ENCODE results near the gene TM9SF4. TPM values are rescaled to one million over a fixed set of nuclear protein-coding genes. Genes with fewer than 3 reads are reported as not detected.

TM9SF4 gene
- total RNA-seq, 1 experiment from 2014 or later, result 67.8 TPM

DNA sequence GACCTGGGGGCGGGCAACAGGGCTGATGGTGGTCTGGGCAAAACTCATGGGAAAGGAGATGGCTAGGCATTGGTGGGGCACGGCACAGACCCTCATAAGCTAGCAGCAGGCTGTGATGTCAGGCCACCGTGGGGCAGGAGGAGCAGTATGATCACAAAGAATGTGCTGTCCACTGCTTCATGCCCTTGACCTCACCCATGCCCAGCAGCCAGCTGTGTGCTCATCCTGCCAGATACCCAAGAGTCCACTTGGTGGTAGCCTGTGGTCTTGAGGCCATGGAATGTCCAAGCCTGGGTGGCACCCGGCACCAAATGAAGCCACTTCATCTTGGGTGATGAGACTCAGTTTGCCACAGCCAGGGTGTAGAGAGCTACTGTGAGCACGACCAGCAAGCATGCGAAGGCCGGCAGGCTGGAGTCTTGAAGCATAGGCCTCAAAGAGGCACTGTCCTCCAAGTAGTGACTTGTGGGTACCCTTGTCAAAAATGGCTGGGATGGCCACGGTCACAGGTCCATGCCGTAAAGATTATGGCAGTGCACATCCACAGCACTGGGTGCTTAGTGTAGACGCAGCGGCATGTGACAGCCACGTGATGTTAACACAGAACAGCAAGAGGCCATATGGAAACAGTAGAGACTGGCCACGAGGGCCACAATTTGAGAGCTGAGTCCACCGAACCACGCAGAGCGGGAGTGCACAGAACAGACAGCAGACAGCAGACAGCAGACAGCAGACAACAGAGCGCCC is 79.0 kb downstream of the TM9SF4 start:
- Histone ChIP-seq H3K79me2 (ENCODE audit: low read depth) (no peaks in the 10 kb centered on the region), H4K20me1 (ENCODE audit: insufficient read depth) (no peaks in the 10 kb centered on the region; the same call in 1 of the 2 replicates), H3K27ac (no peak overlapping the region), H3K4me2 (no peak overlapping the region), H3K4me3 (no peak overlapping the region), H2AFZ (no peak overlapping the region), H3K9me2 (ENCODE audit: insufficient read depth) (no peaks in the 10 kb centered on the region), H3K4me1 (replicated peaks; ENCODE audit: insufficient read depth) (no peaks in the 10 kb centered on the region), H3K9me3 (ENCODE audit: insufficient read depth, low read depth) (no peaks in the 10 kb centered on the region), H3K36me3 (ENCODE audit: low read depth) (no peaks in the 10 kb centered on the region), H3K27me3 (ENCODE audit: insufficient read depth, low read depth) (no peaks in the 10 kb centered on the region), H3F3A (ENCODE audit: insufficient read depth, low read depth) (peaks cover 8% of the 10 kb centered on the region; the same call in 1 of the 2 replicates)
- CTCF ChIA-PET, result no interaction called here
- TF ChIP-seq CTCF (conservative IDR thresholded peaks at IDR 0.05) (no peak), EZH2 (IDR thresholded peaks at IDR 0.05; ENCODE audit: low read depth) (no peak)
- POLR2A ChIA-PET (ENCODE audit: unreplicated experiment), result no interaction called here
- intact Hi-C loops (cut with micrococcal nuclease; ENCODE audit: unreplicated experiment), result no loop called here
- BruUV-seq (replicated peaks), result no TSS peak
- no peak for DNase-seq

DNA sequence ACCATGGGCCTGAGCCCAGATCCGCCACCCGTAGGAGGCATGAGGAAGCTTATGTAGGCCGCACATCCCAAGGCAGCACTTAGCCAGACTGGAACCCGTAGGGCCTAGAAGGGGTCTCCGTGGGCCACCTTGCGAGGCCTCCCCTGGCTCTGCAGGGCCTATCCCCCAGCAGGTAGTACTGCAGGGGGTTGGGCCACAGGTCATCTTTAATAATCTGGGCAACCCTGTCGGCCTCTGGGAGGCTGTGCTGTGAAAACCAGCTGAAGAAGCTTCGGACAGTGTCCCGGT is 79.6 kb downstream of the TM9SF4 start:
- CTCF ChIA-PET, result no interaction called here
- H3K4me2 ChIP-seq, result no peak overlapping the region
- no peak for DNase-seq
- POLR2A ChIA-PET (ENCODE audit: unreplicated experiment), result no interaction called here
- no peak overlapping the region for H2AFZ ChIP-seq
- H3K27ac ChIP-seq, result no peak overlapping the region
- TF ChIP-seq CTCF (conservative IDR thresholded peaks at IDR 0.05) (no peak), EZH2 (IDR thresholded peaks at IDR 0.05; ENCODE audit: low read depth) (no peak)
- H3K9me2 ChIP-seq (ENCODE audit: insufficient read depth), result no peaks in the 10 kb centered on the region
- H3F3A ChIP-seq (ENCODE audit: insufficient read depth, low read depth), result peaks cover 8% of the 10 kb centered on the region; the same call in 1 of the 2 replicates
- intact Hi-C loops (cut with micrococcal nuclease; ENCODE audit: unreplicated experiment), result no loop called here
- no peaks in the 10 kb centered on the region for H3K4me1 ChIP-seq (replicated peaks; ENCODE audit: insufficient read depth)
- no peaks in the 10 kb centered on the region for H3K27me3 ChIP-seq (ENCODE audit: insufficient read depth, low read depth)
- no TSS peak for BruUV-seq (replicated peaks)
- H3K4me3 ChIP-seq, result no peak overlapping the region
- H3K9me3 ChIP-seq (ENCODE audit: insufficient read depth, low read depth), result no peaks in the 10 kb centered on the region
- H3K79me2 ChIP-seq (ENCODE audit: low read depth), result no peaks in the 10 kb centered on the region
- no peaks in the 10 kb centered on the region; the same call in 1 of the 2 replicates for H4K20me1 ChIP-seq (ENCODE audit: insufficient read depth)
- no peaks in the 10 kb centered on the region for H3K36me3 ChIP-seq (ENCODE audit: low read depth)

GRCh38 chr20:32189691-32190615 is 80.4 kb downstream of the TM9SF4 start:
- H3K27me3 ChIP-seq (ENCODE audit: insufficient read depth, low read depth), result no peaks in the 10 kb centered on the region
- peaks cover 2% of the 10 kb centered on the region; the same call in 1 of the 2 replicates for H4K20me1 ChIP-seq (ENCODE audit: insufficient read depth)
- no peaks in the 10 kb centered on the region for H3K36me3 ChIP-seq (ENCODE audit: low read depth)
- H3K9me3 ChIP-seq (ENCODE audit: insufficient read depth, low read depth), result no peaks in the 10 kb centered on the region
- no peak overlapping the region for H3K4me3 ChIP-seq
- H3K9me2 ChIP-seq (ENCODE audit: insufficient read depth), result no peaks in the 10 kb centered on the region
- POLR2A ChIA-PET (ENCODE audit: unreplicated experiment), result no interaction called here
- H3K4me1 ChIP-seq (replicated peaks; ENCODE audit: insufficient read depth), result no peaks in the 10 kb centered on the region
- CTCF ChIA-PET, result no interaction called here
- no peak for DNase-seq
- intact Hi-C loops (cut with micrococcal nuclease; ENCODE audit: unreplicated experiment), result no loop called here
- peaks cover 8% of the 10 kb centered on the region; the same call in 1 of the 2 replicates for H3F3A ChIP-seq (ENCODE audit: insufficient read depth, low read depth)
- H2AFZ ChIP-seq, result no peak overlapping the region
- no peak overlapping the region for H3K27ac ChIP-seq
- no peak for TF ChIP-seq CTCF (conservative IDR thresholded peaks at IDR 0.05)
- TF ChIP-seq EZH2 (IDR thresholded peaks at IDR 0.05; ENCODE audit: low read depth), result no peak
- BruUV-seq (replicated peaks), result no TSS peak
- no peaks in the 10 kb centered on the region for H3K79me2 ChIP-seq (ENCODE audit: low read depth)
- no peak overlapping the region for H3K4me2 ChIP-seq
